B cell (primary cell): ENCODE data around the gene SEC63. TPM values are rescaled to one million over a fixed set of nuclear protein-coding genes. Genes with fewer than 3 reads are reported as not detected.

Experiments used
- ATAC-seq: fragments of 200-7000 bp; cut with Tn5 transposase; one replicate; pipeline ENCODE4 v1.10.0; 2021; ENCODE audit warnings: low read depth, mild to moderate bottlenecking, moderate number of reproducible peaks, moderate library complexity
- CTCF ChIA-PET: fragments of 350-600 bp; sonication (Branson Sonifier 250); formaldehyde crosslinking; loops from one replicate; lab custom pipeline; 2021; ENCODE audit warnings: antibody characterized with exemption, inconsistent platforms; lab: Charles Lee
- POLR2A ChIA-PET: fragments of 350-600 bp; sonication (Branson Sonifier 250); formaldehyde crosslinking; loops from one replicate; lab custom pipeline; 2021; ENCODE audit warnings: antibody characterized with exemption; lab: Charles Lee
- DNase-seq: peaks from one replicate; pipeline ENCODE4 v3.0.0; 2013
- H2AFZ ChIP-seq: 2 replicates; pipeline ENCODE4 v1.6.1; 2012; ENCODE audit warnings: mild to moderate bottlenecking, low read depth, low read length; ENCODE audit not compliant: insufficient read depth, poor library complexity, severe bottlenecking
- H3K27ac ChIP-seq, 2 donors: 1 replicate in 1 of 2; 2 replicates in 1 of 2; pipeline ENCODE4 v1.5.1; 2012 to 2013; ENCODE audit warnings: low read length in 2 of 2, mild to moderate bottlenecking in 2 of 2, moderate library complexity in 1 of 2
- H3K27me3 ChIP-seq, 4 experiments: fragments of 200-600 bp in 1 of 4; sonication (generic) in 1 of 4; replicated peaks in 1 of 4; 1 replicate in 2 of 4; 2 replicates in 2 of 4; pipeline versions ENCODE4 v1.6.1 to v1.7.0; 2013 to 2016; ENCODE audit warnings: low read length in 3 of 4, mild to moderate bottlenecking in 2 of 4, mixed read lengths in 1 of 4, moderate library complexity in 1 of 4; ENCODE audit not compliant: insufficient read depth in 4 of 4, control insufficient read depth in 3 of 4; ENCODE audit errors: control extremely low read depth in 1 of 4
- H3K36me3 ChIP-seq, 2 experiments: replicated peaks in 1 of 2; 1 replicate in 1 of 2; 2 replicates in 1 of 2; pipeline versions ENCODE4 v1.6.1 to v1.7.1; 2013; ENCODE audit warnings: low read length in 1 of 2; ENCODE audit not compliant: insufficient read depth in 2 of 2, control insufficient read depth in 1 of 2; ENCODE audit errors: control extremely low read depth in 1 of 2, extremely low read depth in 1 of 2
- H3K4me1 ChIP-seq, 2 donors: fragments of 200-600 bp in 1 of 2; sonication (generic) in 1 of 2; 1 replicate in 1 of 2; 2 replicates in 1 of 2; pipeline versions ENCODE4 v1.5.1 to v1.6.1; 2013 to 2017; ENCODE audit warnings: low read length in 2 of 2; ENCODE audit not compliant: control insufficient read depth in 2 of 2, insufficient read depth in 2 of 2
- H3K4me2 ChIP-seq: replicated peaks from 2 replicates; pipeline ENCODE3; 2012; ENCODE audit warnings: mild to moderate bottlenecking, low read depth, low read length; ENCODE audit not compliant: poor library complexity, severe bottlenecking
- H3K4me3 ChIP-seq, 5 experiments: fragments of 200-600 bp in 1 of 5; sonication (generic) in 1 of 5; 1 replicate in 3 of 5; 2 replicates in 2 of 5; pipeline versions ENCODE4 v1.5.1 to v1.7.0; 2011 to 2016; ENCODE audit warnings: low read length in 4 of 5, mild to moderate bottlenecking in 4 of 5, low read depth in 2 of 5, control low read depth in 1 of 5, moderate library complexity in 1 of 5; ENCODE audit not compliant: insufficient read depth in 1 of 5; ENCODE audit errors: control extremely low read depth in 1 of 5, extremely low read depth in 1 of 5
- H3K79me2 ChIP-seq: fragments of 200-600 bp; sonication (generic); one replicate; pipeline ENCODE4 v1.6.0; 2016; ENCODE audit warnings: low read length; ENCODE audit not compliant: control insufficient read depth, insufficient read depth
- H3K9ac ChIP-seq: fragments of 200-600 bp; sonication (generic); 2 replicates; pipeline ENCODE4 v1.6.1; 2017; ENCODE audit warnings: mild to moderate bottlenecking, low read length, moderate library complexity
- H3K9me3 ChIP-seq, 3 donors: one replicate each; pipeline versions ENCODE4 v1.6.1 to v1.7.1; 2013; ENCODE audit warnings: low read length in 2 of 3; ENCODE audit not compliant: control insufficient read depth in 2 of 3, insufficient read depth in 1 of 3; ENCODE audit errors: control extremely low read depth in 1 of 3
- H4K20me1 ChIP-seq: 2 replicates; pipeline ENCODE4 v1.6.0; 2012; ENCODE audit warnings: mild to moderate bottlenecking, low read length; ENCODE audit not compliant: insufficient read depth, control insufficient read depth, poor library complexity, severe bottlenecking
- H3K27ac Mint-ChIP-seq: one replicate; pipeline ENCODE4 v1.8.0; 2021; ENCODE audit warnings: mixed read lengths
- H3K27me3 Mint-ChIP-seq: one replicate; pipeline ENCODE4 v1.8.0; 2021; ENCODE audit warnings: mixed read lengths
- H3K4me1 Mint-ChIP-seq: one replicate; pipeline ENCODE4 v1.8.0; 2021; ENCODE audit warnings: mixed read lengths
- H3K4me3 Mint-ChIP-seq: one replicate; pipeline ENCODE4 v1.8.0; 2021; ENCODE audit warnings: mixed read lengths
- H3K9me3 Mint-ChIP-seq: one replicate; pipeline ENCODE4 v1.8.0; 2022; ENCODE audit warnings: mixed read lengths; ENCODE audit not compliant: insufficient read depth
- EZH2 ChIP-seq: IDR thresholded peaks from 2 replicates; pipeline ENCODE4 v1.6.1; 2012; ENCODE audit warnings: borderline replicate concordance, low read depth, mild to moderate bottlenecking, moderate library complexity, low read length; ENCODE audit not compliant: insufficient read depth, poor library complexity, severe bottlenecking
- WGBS: methylation state at CpG from one replicate; pipeline ENCODE4 v1.1.5; 2013; ENCODE audit warnings: missing lambda C conversion rate; ENCODE audit not compliant: insufficient coverage; 5-methylcytosine and 5-hydroxymethylcytosine counted together
- intact Hi-C: fragments of 100-400 bp; cut with micrococcal nuclease; formaldehyde crosslinking; loops from one replicate; pipeline ENCODE4 v1.10.0; 2022
- polyA plus RNA-seq: library from polyadenylated mRNA; depleted of rRNA; stranded (reverse); fragments of >200 nt; gene quantifications from 2 replicates; pipeline ENCODE4 v1.2.3, GENCODE V29; 2012
- total RNA-seq, 2 donors: library from RNA; stranded (reverse); fragments of 120-200 nt in 1 of 2; gene quantifications; 1 replicate in 1 of 2; 2 replicates in 1 of 2; pipeline versions ENCODE4 v1.2.3 to v1.2.4, GENCODE V29; 2013 to 2022
- TF ChIP-seq, protein P1 (sequence below): fragments of 200-600 bp; IDR thresholded peaks from one replicate; pipeline ENCODE4 v1.8.0; 2022; ENCODE audit warnings: antibody characterized with exemption, mild to moderate bottlenecking

SEC63 gene
- total and polyA plus RNA-seq, 2 donors (not counting 1 experiment from before 2014, with no cell fraction given): 12.5 to 79.5 TPM

DNA sequence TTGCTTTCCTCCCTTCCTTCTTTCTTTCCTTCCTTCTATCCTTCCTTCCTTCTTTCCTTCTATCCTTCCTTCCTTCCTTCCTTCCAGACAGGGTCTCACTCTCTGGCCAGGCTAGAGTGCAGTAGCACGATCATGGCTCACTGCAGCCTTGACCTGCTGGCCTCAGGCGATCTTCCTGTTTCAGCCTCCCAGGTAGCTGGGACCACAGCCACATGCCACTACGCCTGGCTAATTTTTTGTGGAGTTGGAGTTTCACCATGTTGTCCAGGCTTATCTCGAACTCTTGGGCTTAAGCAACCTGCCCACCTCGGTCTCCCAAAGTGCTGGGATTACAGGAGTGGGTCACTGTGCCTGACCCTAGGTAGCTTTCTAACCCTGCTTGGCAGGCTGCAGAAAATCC lies 12.2 kb upstream of the SEC63 start:
- no peak overlapping the region for H3K9ac ChIP-seq
- intact Hi-C loops: no loop called here
- H3K4me2 ChIP-seq: no peak overlapping the region
- Mint-ChIP-seq H3K9me3 (no peaks in the 10 kb centered on the region), H3K4me1 (no peaks in the 10 kb centered on the region), H3K27me3 (no peaks in the 10 kb centered on the region), H3K4me3 (no peak overlapping the region), H3K27ac (no peak overlapping the region)
- ChIA-PET CTCF (no interaction called here), POLR2A (no interaction called here)
- no peaks in the 10 kb centered on the region for H3K4me1 ChIP-seq
- no peak for TF ChIP-seq EZH2
- TF ChIP-seq, protein P1, sequence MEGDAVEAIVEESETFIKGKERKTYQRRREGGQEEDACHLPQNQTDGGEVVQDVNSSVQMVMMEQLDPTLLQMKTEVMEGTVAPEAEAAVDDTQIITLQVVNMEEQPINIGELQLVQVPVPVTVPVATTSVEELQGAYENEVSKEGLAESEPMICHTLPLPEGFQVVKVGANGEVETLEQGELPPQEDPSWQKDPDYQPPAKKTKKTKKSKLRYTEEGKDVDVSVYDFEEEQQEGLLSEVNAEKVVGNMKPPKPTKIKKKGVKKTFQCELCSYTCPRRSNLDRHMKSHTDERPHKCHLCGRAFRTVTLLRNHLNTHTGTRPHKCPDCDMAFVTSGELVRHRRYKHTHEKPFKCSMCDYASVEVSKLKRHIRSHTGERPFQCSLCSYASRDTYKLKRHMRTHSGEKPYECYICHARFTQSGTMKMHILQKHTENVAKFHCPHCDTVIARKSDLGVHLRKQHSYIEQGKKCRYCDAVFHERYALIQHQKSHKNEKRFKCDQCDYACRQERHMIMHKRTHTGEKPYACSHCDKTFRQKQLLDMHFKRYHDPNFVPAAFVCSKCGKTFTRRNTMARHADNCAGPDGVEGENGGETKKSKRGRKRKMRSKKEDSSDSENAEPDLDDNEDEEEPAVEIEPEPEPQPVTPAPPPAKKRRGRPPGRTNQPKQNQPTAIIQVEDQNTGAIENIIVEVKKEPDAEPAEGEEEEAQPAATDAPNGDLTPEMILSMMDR: no peak
- no peak for DNase-seq
- H3K27me3 ChIP-seq: no peaks in the 10 kb centered on the region
- no peak overlapping the region for H3K27ac ChIP-seq
- H2AFZ ChIP-seq: no peak overlapping the region
- no peaks in the 10 kb centered on the region for H3K36me3 ChIP-seq
- WGBS: 92% methylated on average over 5 of the region's 5 CpGs
- no peak overlapping the region for H3K4me3 ChIP-seq
- no peak for ATAC-seq
- H4K20me1 ChIP-seq: no peaks in the 10 kb centered on the region
- no peaks in the 10 kb centered on the region for H3K9me3 ChIP-seq
- no peaks in the 10 kb centered on the region for H3K79me2 ChIP-seq

DNA sequence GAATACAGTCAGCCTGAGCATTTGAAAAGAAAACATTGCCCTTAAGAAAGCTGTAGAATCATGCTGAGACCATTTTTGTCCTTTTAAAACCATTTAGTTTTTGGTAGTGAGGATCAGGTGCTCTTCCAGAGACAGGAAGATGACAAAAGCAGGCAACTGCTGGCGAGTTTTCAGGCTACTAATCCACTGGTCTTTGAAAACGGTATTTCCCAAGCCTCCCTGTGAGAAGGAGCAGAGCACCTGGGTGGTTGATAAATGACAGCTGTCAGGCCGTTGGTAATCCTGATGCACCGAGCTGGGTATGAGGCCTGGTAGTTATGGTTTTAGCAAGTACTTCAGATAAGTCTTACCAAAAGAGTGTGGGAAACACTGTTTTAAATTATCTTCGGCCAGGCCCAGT lies 10.1 kb upstream of the SEC63 start:
- no peaks in the 10 kb centered on the region for H3K9me3 ChIP-seq
- ATAC-seq (no peak), DNase-seq (no peak)
- CTCF ChIA-PET: no interaction called here
- H3K4me1 ChIP-seq: no peaks in the 10 kb centered on the region
- H3K36me3 ChIP-seq: no peaks in the 10 kb centered on the region
- H4K20me1 ChIP-seq: no peaks in the 10 kb centered on the region
- TF ChIP-seq EZH2: no peak
- TF ChIP-seq, protein P1: no peak
- no peak overlapping the region for H3K27ac ChIP-seq
- POLR2A ChIA-PET: no interaction called here
- no peaks in the 10 kb centered on the region for H3K27me3 ChIP-seq
- 89% methylated on average over 5 of the region's 5 CpGs for WGBS
- Mint-ChIP-seq H3K27ac (no peak overlapping the region), H3K4me3 (no peak overlapping the region), H3K9me3 (no peaks in the 10 kb centered on the region), H3K4me1 (no peaks in the 10 kb centered on the region), H3K27me3 (no peaks in the 10 kb centered on the region)
- intact Hi-C loops: no loop called here
- H3K4me2 ChIP-seq: no peak overlapping the region
- no peak overlapping the region for H3K9ac ChIP-seq
- H2AFZ ChIP-seq: no peak overlapping the region
- H3K79me2 ChIP-seq: no peaks in the 10 kb centered on the region
- no peak overlapping the region for H3K4me3 ChIP-seq
